Peyer's patch (tissue), 4 donors: ENCODE data around the gene STRIP1. TPM values are rescaled to one million over a fixed set of nuclear protein-coding genes. Genes with fewer than 3 reads are reported as not detected.
"Not testable (repeated sequence)": the region's sequence is repeated elsewhere in the genome, so short reads cannot be mapped to it uniquely, and the experiment has no call there.

ENCODE experiments used
- DNase-seq, 3 donors: peaks; one replicate each; pipeline ENCODE4 v3.0.0-alpha.2; 2017 to 2019
- H3K27ac ChIP-seq, 4 donors: fragments of 200-600 bp; sonication (generic); one replicate each; pipeline ENCODE4 v1.5.1; 2016 to 2019
- H3K27me3 ChIP-seq, 2 donors: fragments of 200-600 bp; sonication (generic); one replicate each; pipeline ENCODE4 v1.5.1; 2019
- H3K36me3 ChIP-seq, 3 donors: fragments of 200-600 bp; sonication (generic); one replicate each; pipeline ENCODE4 v1.5.1; 2016 to 2019
- H3K4me1 ChIP-seq, 4 donors: fragments of 200-600 bp; sonication (generic); one replicate each; pipeline ENCODE4 v1.5.1; 2016 to 2019
- H3K4me3 ChIP-seq, 4 donors: fragments of 200-600 bp; sonication (generic); 1 replicate in 3 of 4; 2 replicates in 1 of 4; pipeline ENCODE4 v1.5.1; 2016 to 2019; ENCODE audit warnings: mild to moderate bottlenecking in 1 of 4
- H3K9me3 ChIP-seq, 4 donors: fragments of 200-600 bp; sonication (generic); one replicate each; pipeline ENCODE4 v1.5.1; 2016 to 2019; ENCODE audit warnings: mild to moderate bottlenecking in 1 of 4
- POLR2A ChIP-seq, 2 donors: fragments of 450-650 bp; IDR thresholded peaks; one replicate each; pipeline ENCODE4 v1.5.1; 2017; ENCODE audit warnings: antibody characterized with exemption in 2 of 2, mild to moderate bottlenecking in 2 of 2, moderate library complexity in 2 of 2
- total RNA-seq, 4 donors: library from RNA; depleted of rRNA; stranded (reverse); fragments of >200 nt; gene quantifications; one replicate each; pipeline ENCODE4 v1.1.0, GENCODE V29; 2016
- TF ChIP-seq, protein P1 (sequence below), 6 experiments: fragments of 450-650 bp in 4 of 6; fragments of 200-600 bp in 2 of 6; sonication (generic) in 1 of 6; IDR thresholded peaks; one replicate each; pipeline ENCODE4 v1.5.1; 2017 to 2019; ENCODE audit warnings: antibody characterized with exemption in 6 of 6, mild to moderate bottlenecking in 3 of 6, moderate library complexity in 1 of 6

The STRIP1 gene
- total RNA-seq, 4 donors from 2014 or later, result 25.6 to 117 (median 95.1) TPM

DNA sequence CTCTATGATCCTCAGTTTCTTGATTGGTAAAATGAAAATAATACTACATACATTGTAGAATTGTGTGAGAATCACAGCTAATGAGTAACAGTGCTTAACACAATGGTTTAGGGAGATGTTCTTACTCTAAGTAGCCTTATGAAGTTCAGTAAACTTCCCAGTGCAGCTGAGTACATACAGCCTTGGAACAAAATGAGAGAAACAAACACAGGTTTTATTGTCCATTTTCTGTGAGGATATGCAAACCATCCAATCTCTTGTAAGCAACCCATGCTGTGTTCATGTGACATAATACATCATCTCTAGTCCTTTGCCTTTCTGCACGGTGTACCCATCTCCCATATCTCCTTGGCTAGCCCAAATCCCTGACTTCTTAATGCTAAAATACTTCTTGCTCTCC is 14.7 kb upstream of the STRIP1 start:
- H3K4me1 ChIP-seq, result no peaks in the 10 kb centered on the region
- no peak for DNase-seq
- H3K4me3 ChIP-seq, result no peak overlapping the region
- H3K27ac ChIP-seq, result no peak overlapping the region
- H3K9me3 ChIP-seq, result no peaks in the 10 kb centered on the region
- TF ChIP-seq, protein P1, sequence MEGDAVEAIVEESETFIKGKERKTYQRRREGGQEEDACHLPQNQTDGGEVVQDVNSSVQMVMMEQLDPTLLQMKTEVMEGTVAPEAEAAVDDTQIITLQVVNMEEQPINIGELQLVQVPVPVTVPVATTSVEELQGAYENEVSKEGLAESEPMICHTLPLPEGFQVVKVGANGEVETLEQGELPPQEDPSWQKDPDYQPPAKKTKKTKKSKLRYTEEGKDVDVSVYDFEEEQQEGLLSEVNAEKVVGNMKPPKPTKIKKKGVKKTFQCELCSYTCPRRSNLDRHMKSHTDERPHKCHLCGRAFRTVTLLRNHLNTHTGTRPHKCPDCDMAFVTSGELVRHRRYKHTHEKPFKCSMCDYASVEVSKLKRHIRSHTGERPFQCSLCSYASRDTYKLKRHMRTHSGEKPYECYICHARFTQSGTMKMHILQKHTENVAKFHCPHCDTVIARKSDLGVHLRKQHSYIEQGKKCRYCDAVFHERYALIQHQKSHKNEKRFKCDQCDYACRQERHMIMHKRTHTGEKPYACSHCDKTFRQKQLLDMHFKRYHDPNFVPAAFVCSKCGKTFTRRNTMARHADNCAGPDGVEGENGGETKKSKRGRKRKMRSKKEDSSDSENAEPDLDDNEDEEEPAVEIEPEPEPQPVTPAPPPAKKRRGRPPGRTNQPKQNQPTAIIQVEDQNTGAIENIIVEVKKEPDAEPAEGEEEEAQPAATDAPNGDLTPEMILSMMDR (IDR thresholded peaks at IDR 0.05), result no peak
- H3K27me3 ChIP-seq, result no peaks in the 10 kb centered on the region
- peaks cover 0 to 96% (median 0%) of the 10 kb centered on the region in 3 donors for H3K36me3 ChIP-seq

DNA sequence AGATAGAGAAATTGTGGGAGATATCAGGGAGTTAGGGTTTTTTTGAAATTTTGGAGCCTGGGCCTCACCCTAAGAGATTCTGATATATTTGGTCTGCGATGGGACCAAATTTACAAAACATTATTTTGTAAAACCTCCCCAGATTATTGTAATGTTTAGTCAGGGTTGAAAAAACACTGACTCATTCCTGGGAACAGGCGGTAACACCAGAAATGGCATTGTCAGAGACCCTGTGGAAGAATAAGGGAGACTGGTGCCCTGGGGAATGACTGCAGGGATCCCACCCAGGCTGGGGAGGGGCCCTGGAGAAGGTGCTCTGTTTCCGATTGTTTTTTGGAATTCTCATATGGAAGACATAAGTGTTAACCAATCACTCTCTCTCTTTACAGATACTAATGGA is 13.1 kb upstream of the STRIP1 start:
- H3K27me3 ChIP-seq, result no peaks in the 10 kb centered on the region
- TF ChIP-seq, protein P1 (IDR thresholded peaks at IDR 0.05), result no peak
- no peak for TF ChIP-seq POLR2A (IDR thresholded peaks at IDR 0.05)
- no peak overlapping the region for H3K27ac ChIP-seq
- DNase-seq, result no peak
- no peak overlapping the region for H3K4me3 ChIP-seq
- H3K4me1 ChIP-seq, result no peaks in the 10 kb centered on the region
- H3K36me3 ChIP-seq, result peaks cover 0 to 81% (median 0%) of the 10 kb centered on the region in 3 donors
- H3K9me3 ChIP-seq, result no peaks in the 10 kb centered on the region

DNA sequence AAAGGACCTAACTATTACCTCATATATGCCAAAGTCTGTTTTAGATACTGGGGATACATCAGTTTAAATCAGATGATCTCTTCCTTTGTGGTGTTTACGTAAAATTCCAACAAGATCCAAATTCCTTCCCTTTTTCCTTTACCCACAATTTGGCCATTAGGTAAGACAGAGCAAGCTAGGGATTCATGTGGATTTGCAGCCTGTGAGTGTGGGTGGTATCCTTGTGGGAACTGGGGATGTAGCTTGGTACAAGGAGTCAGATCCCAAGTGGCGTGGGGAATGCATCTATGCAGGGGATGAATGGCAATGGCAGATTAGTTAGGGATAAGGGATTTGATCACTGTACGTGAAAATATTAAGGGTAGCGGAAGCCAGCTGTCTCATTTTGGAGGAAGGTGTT is 9.8 kb upstream of the STRIP1 start:
- Histone ChIP-seq H3K27me3 (no peaks in the 10 kb centered on the region), H3K4me3 (no peak overlapping the region), H3K9me3 (no peaks in the 10 kb centered on the region), H3K36me3 (peaks cover 0 to 48% (median 0%) of the 10 kb centered on the region in 3 donors), H3K4me1 (no peaks in the 10 kb centered on the region), H3K27ac (no peak overlapping the region)
- DNase-seq, result no peak
- TF ChIP-seq, protein P1 (IDR thresholded peaks at IDR 0.05), result no peak
- TF ChIP-seq POLR2A (IDR thresholded peaks at IDR 0.05), result no peak

DNA sequence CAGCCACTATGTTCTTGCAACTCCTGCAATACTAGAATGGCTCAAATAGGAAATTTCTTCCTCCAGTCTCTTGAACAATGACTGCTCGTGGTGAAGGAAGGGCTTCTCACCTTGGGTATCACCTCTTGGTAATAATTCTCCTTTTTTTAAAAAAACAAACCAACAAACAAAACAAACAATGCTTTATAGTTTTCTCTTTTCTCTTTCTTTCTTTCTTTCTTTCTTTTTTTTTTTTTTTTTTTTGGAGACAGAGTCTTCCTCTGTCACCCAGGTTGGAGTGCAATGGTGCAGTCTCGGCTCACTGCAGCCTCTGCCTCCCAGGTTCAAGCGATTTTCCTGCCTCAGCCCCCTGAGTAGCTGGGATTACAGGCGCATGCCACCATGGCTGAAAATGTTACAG is 3.7 kb upstream of the STRIP1 start:
- Histone ChIP-seq H3K27ac (peak overlapping the region; percentile 26 to 67 (median 47)), H3K4me1 (peaks cover 0 to 15% (median 6%) of the 10 kb centered on the region in 4 donors), H3K4me3 (peak overlapping the region in 2 of 4 donors; percentile 14 to 21)
- not testable (repeated sequence) for DNase-seq, H3K27me3 ChIP-seq, H3K9me3 ChIP-seq, H3K36me3 ChIP-seq

DNA sequence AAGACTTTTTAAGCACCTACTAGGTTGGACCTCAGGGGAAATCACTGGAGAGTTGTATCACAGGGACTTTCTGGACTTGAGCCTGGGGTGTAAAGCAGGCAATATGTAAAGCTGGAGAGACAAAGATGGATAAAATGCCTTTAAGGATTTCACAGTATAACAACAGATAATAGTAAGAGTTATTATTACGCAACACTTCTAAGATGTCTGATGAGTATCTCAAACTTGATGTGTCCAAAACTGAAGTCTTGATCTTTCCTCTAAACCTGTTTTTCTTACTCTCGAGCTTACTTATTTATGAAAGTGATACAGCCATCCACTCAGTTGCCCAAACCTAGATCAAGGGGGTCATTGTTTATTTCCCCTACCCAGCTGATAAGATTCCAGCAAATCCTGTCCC is 2.1 kb upstream of the STRIP1 start:
- Histone ChIP-seq H3K9me3 (no peaks in the 10 kb centered on the region), H3K4me1 (peaks cover 0 to 23% (median 8%) of the 10 kb centered on the region in 4 donors), H3K27ac (no peak overlapping the region), H3K4me3 (no peak overlapping the region), H3K36me3 (peaks cover 0 to under 1% (median 0%) of the 10 kb centered on the region in 3 donors), H3K27me3 (no peaks in the 10 kb centered on the region)
- no peak for TF ChIP-seq POLR2A (IDR thresholded peaks at IDR 0.05)
- TF ChIP-seq, protein P1 (IDR thresholded peaks at IDR 0.05), result no peak
- DNase-seq, result no peak

DNA sequence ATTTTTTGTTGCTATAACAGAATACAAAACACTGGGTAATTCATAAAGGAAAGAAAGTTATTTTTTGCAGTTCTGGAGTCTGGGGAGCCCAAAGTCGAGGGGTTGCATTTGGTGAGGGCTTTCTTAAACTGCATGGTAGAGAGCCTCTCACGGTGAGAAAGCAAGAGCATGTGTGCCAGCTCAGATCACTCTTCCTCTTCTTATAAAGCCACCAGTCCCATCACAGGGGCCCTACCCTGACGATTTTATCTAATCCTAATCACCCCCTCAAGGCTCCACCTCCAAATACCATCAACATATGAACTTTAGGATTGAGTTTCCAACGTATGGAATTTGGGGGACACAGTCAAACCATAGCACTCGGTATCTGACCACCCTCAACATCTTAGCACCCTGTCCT is 1.0 kb upstream of the STRIP1 start:
- no peak for DNase-seq
- Histone ChIP-seq H3K9me3 (no peaks in the 10 kb centered on the region), H3K36me3 (peaks cover 0 to 10% (median 0%) of the 10 kb centered on the region in 3 donors), H3K27ac (peak overlapping the region in 2 of 4 donors; percentile 73 to 94), H3K4me3 (no peak overlapping the region), H3K27me3 (no peaks in the 10 kb centered on the region), H3K4me1 (peaks cover 0 to 23% (median 8%) of the 10 kb centered on the region in 4 donors)
- no peak for TF ChIP-seq POLR2A (IDR thresholded peaks at IDR 0.05)
- TF ChIP-seq, protein P1 (IDR thresholded peaks at IDR 0.05), result no peak
